ENCODE results near the gene ENHO.

DNA sequence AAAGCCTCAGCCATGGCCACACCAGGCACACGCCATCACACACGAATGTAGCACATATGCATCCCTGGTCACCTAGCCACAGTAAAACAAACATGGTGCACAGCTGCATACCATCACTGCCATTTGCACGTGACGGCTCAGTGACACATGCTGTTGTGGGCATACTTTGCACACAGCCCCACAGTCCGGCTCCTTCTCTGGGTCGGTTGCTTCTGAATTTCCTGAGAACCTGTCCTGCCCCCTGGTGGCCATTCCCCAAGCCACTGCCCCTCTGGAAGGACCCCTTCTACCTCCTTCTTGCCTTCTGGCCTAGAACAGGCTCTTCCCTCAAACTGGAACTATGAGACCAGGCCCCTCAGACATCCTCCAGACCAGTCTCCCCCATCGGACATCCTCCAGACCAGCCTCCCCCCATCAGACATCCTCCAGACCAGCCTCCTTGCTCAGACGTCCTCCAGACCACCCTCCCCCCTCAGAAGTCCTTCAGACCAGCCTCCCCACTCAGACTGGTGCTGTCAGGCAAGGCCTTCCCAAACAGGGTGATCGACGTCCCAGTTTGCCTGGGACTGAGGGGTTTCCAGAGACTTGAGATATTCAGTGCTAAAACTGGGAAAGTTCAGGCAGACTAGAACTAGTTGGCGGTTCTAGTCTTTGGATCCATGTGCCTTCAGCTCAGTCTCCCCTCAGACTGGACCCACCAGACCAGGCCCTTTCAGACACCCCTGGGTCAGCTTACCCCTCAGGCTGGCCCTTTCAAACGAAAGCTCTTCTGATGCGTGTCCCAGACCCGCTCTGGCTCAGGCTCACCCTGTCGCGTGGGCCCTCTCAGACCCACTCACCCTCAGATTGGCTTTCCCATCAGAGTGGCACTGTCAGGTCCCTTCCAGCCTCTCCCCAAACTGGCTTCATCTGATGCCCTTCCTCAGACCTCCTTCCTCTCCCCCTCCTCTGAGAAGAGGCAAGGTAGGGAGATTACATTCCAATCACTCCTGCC lies 24.3 kb upstream of the ENHO start:
- no peak for TF ChIP-seq RFX5 (IDR thresholded peaks at IDR 0.05; ENCODE audit: low read depth, low read length)
- TF ChIP-seq, protein P1, sequence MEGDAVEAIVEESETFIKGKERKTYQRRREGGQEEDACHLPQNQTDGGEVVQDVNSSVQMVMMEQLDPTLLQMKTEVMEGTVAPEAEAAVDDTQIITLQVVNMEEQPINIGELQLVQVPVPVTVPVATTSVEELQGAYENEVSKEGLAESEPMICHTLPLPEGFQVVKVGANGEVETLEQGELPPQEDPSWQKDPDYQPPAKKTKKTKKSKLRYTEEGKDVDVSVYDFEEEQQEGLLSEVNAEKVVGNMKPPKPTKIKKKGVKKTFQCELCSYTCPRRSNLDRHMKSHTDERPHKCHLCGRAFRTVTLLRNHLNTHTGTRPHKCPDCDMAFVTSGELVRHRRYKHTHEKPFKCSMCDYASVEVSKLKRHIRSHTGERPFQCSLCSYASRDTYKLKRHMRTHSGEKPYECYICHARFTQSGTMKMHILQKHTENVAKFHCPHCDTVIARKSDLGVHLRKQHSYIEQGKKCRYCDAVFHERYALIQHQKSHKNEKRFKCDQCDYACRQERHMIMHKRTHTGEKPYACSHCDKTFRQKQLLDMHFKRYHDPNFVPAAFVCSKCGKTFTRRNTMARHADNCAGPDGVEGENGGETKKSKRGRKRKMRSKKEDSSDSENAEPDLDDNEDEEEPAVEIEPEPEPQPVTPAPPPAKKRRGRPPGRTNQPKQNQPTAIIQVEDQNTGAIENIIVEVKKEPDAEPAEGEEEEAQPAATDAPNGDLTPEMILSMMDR (IDR thresholded peaks at IDR 0.05 in 2 of 3, conservative IDR thresholded peaks at IDR 0.05 in 1 of 3; ENCODE audit: control insufficient read depth in 2 of 3, extremely low read depth in 1 of 3, insufficient read depth in 1 of 3, low read depth in 3 of 3, low read length in 3 of 3): peak; percentile 48 to 73 (median 70)
- TF ChIP-seq POLR2AphosphoS2 (IDR thresholded peaks at IDR 0.05; ENCODE audit: low read depth, low read length): no peak
- TF ChIP-seq RCOR1 (conservative IDR thresholded peaks at IDR 0.05; ENCODE audit: low read depth, low read length): no peak
- TF ChIP-seq TAF1 (IDR thresholded peaks at IDR 0.05; ENCODE audit: borderline replicate concordance, low read depth, low read length): no peak
- no peak for TF ChIP-seq DPF2 (IDR thresholded peaks at IDR 0.05)
- no peak for TF ChIP-seq SMAD1 (IDR thresholded peaks at IDR 0.05; ENCODE audit: low read depth, partially characterized antibody)

Measured in GM12878 (cell line).